ENCODE measurements around the gene ST8SIA5.

Gene ST8SIA5

GRCh38 chr18:46663539-46663938 lies 93.3 kb downstream of the ST8SIA5 start:
- FAIRE-seq: no peak

- no peak for FAIRE-seq
Measured at GRCh38 chr18:46660957-46661749, 95.7 kb downstream of the ST8SIA5 start.

- no peak for FAIRE-seq
Measured at GRCh38 chr18:46659484-46659883, 97.4 kb downstream of the ST8SIA5 start.

- FAIRE-seq: no peak
Measured at GRCh38 chr18:46657115-46657955, 99.5 kb downstream of the ST8SIA5 start, which contains the start of gene LOXHD1. LOXHD1 (minus strand) TSS chr18:46657220; CDS start chr18:46657033, 187 bp downstream.

- no peak for FAIRE-seq
Measured at GRCh38 chr18:46656326-46657114, 100.3 kb downstream of the ST8SIA5 start.

GRCh38 chr18:46652372-46652771 lies 104.5 kb downstream of the ST8SIA5 start:
- FAIRE-seq: no peak

GRCh38 chr18:46650681-46651080 lies 106.2 kb downstream of the ST8SIA5 start:
- FAIRE-seq: no peak

- FAIRE-seq: no peak
Measured at GRCh38 chr18:46649071-46649862, 107.6 kb downstream of the ST8SIA5 start.

GRCh38 chr18:46646468-46646867 lies 110.4 kb downstream of the ST8SIA5 start:
- no peak for FAIRE-seq

GRCh38 chr18:46642561-46642960 lies 114.3 kb downstream of the ST8SIA5 start:
- no peak for FAIRE-seq

GRCh38 chr18:46641917-46642316 lies 114.9 kb downstream of the ST8SIA5 start:
- FAIRE-seq: no peak

- no peak for FAIRE-seq
Measured at GRCh38 chr18:46639386-46639785, 117.5 kb downstream of the ST8SIA5 start.

- no peak for FAIRE-seq
Measured at GRCh38 chr18:46636040-46636630, 120.7 kb downstream of the ST8SIA5 start.

GRCh38 chr18:46632401-46633071 lies 124.3 kb downstream of the ST8SIA5 start:
- no peak for FAIRE-seq

GRCh38 chr18:46630991-46631390 lies 125.9 kb downstream of the ST8SIA5 start:
- no peak for FAIRE-seq

- no peak for FAIRE-seq
Measured at GRCh38 chr18:46630160-46630559, 126.7 kb downstream of the ST8SIA5 start.

- FAIRE-seq: no peak
Measured at GRCh38 chr18:46629361-46629760, 127.5 kb downstream of the ST8SIA5 start.

GRCh38 chr18:46628206-46628605 lies 128.6 kb downstream of the ST8SIA5 start:
- no peak for FAIRE-seq

GRCh38 chr18:46627136-46627535 lies 129.7 kb downstream of the ST8SIA5 start:
- no peak for FAIRE-seq

GRCh38 chr18:46625069-46625468 lies 131.8 kb downstream of the ST8SIA5 start:
- FAIRE-seq: no peak

GRCh38 chr18:46624127-46624526 lies 132.7 kb downstream of the ST8SIA5 start:
- no peak for FAIRE-seq
